ENCODE data around the gene RPP14.
"Not testable (repeated sequence)": the region's sequence is repeated elsewhere in the genome, so short reads cannot be mapped to it uniquely, and the experiment has no call there.

The RPP14 gene

DNA sequence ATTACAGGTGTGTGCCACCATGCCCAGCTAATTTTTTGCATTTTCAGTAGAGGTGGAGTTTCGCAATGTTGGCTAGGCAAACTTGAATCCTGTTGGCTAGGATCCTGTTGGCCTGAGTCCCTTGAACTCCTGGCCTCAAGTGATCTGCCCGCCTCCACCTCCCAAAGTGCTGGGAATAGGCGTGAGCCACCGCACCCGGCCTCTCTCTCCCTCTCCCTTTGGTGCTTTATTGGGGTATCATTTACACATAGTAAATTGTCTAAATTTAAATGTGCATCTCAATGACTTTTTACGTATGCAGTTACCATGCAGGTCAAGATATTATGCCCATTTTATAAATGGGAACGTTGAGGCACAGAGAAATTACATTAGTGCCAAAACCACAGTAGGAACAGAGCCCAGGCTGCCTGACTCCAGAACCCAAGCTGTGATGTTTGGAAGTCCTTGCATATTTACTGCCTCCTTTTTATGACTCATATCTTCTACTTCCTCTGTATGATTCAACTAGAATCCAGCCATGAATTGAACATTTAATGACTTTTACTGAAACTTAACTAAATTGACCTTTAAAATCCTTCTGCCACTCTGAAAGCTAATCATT is 34.0 kb upstream of the RPP14 start:
- Histone ChIP-seq H3K4me3 (ENCODE audit: low read length) (no peak overlapping the region), H3K9me2 (replicated peaks; ENCODE audit: control insufficient read depth, low read length) (no peaks in the 10 kb centered on the region), H3K27me3 (ENCODE audit: control insufficient read depth, low read length) (no peaks in the 10 kb centered on the region), H3K4me1 (ENCODE audit: control insufficient read depth, low read length) (no peaks in the 10 kb centered on the region), H3K4me2 (ENCODE audit: low read length) (no peak overlapping the region), H3K27ac (ENCODE audit: low read depth, low read length) (no peak overlapping the region), H3K9me3 (ENCODE audit: control insufficient read depth, insufficient read depth, low read length) (no peaks in the 10 kb centered on the region), H3F3A (ENCODE audit: control insufficient read depth, insufficient read depth) (no peaks in the 10 kb centered on the region), H3K36me3 (ENCODE audit: control insufficient read depth, low read length) (no peaks in the 10 kb centered on the region), H3K79me2 (ENCODE audit: control insufficient read depth, low read length) (no peaks in the 10 kb centered on the region), H4K20me1 (ENCODE audit: control insufficient read depth, insufficient read depth, low read depth, low read length) (no peaks in the 10 kb centered on the region)
- TF ChIP-seq EZH2phosphoT487 (IDR thresholded peaks at IDR 0.05; ENCODE audit: borderline replicate concordance, low read length), result no peak
- TF ChIP-seq, protein P1, sequence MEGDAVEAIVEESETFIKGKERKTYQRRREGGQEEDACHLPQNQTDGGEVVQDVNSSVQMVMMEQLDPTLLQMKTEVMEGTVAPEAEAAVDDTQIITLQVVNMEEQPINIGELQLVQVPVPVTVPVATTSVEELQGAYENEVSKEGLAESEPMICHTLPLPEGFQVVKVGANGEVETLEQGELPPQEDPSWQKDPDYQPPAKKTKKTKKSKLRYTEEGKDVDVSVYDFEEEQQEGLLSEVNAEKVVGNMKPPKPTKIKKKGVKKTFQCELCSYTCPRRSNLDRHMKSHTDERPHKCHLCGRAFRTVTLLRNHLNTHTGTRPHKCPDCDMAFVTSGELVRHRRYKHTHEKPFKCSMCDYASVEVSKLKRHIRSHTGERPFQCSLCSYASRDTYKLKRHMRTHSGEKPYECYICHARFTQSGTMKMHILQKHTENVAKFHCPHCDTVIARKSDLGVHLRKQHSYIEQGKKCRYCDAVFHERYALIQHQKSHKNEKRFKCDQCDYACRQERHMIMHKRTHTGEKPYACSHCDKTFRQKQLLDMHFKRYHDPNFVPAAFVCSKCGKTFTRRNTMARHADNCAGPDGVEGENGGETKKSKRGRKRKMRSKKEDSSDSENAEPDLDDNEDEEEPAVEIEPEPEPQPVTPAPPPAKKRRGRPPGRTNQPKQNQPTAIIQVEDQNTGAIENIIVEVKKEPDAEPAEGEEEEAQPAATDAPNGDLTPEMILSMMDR (IDR thresholded peaks at IDR 0.05; ENCODE audit: low read depth, low read length, poor library complexity, severe bottlenecking), result no peak

DNA sequence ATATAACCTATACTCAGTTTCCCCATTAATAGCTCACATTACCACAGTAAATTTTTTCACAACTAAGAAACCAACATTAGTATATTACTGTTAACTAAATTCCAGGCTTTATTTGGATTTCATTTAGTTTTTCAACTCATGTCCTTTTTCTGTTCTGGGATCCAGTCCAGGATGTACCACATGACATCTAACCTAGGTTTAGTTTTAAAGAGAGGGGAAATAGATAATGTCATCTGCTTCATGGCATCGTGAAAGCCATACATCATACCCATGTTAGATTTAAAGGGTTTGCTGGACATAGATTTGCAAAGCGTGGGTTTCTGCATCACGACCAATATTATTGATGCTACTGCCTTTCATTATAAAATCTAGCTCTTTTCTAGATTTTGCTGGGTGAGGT is 33.2 kb upstream of the RPP14 start:
- H3K9me2 ChIP-seq (replicated peaks; ENCODE audit: control insufficient read depth, low read length), result no peaks in the 10 kb centered on the region
- H3K36me3 ChIP-seq (ENCODE audit: control insufficient read depth, low read length), result no peaks in the 10 kb centered on the region
- TF ChIP-seq, protein P1 (IDR thresholded peaks at IDR 0.05; ENCODE audit: low read depth, low read length, poor library complexity, severe bottlenecking), result no peak
- no peak for TF ChIP-seq EZH2phosphoT487 (IDR thresholded peaks at IDR 0.05; ENCODE audit: borderline replicate concordance, low read length)
- no peaks in the 10 kb centered on the region for H4K20me1 ChIP-seq (ENCODE audit: control insufficient read depth, insufficient read depth, low read depth, low read length)
- H3K4me1 ChIP-seq (ENCODE audit: control insufficient read depth, low read length), result no peaks in the 10 kb centered on the region
- no peak overlapping the region for H3K27ac ChIP-seq (ENCODE audit: low read depth, low read length)
- H3F3A ChIP-seq (ENCODE audit: control insufficient read depth, insufficient read depth), result no peaks in the 10 kb centered on the region
- H3K4me3 ChIP-seq (ENCODE audit: low read length), result no peak overlapping the region
- no peaks in the 10 kb centered on the region for H3K79me2 ChIP-seq (ENCODE audit: control insufficient read depth, low read length)
- H3K27me3 ChIP-seq (ENCODE audit: control insufficient read depth, low read length), result no peaks in the 10 kb centered on the region
- no peaks in the 10 kb centered on the region for H3K9me3 ChIP-seq (ENCODE audit: control insufficient read depth, insufficient read depth, low read length)
- H3K4me2 ChIP-seq (ENCODE audit: low read length), result no peak overlapping the region

DNA sequence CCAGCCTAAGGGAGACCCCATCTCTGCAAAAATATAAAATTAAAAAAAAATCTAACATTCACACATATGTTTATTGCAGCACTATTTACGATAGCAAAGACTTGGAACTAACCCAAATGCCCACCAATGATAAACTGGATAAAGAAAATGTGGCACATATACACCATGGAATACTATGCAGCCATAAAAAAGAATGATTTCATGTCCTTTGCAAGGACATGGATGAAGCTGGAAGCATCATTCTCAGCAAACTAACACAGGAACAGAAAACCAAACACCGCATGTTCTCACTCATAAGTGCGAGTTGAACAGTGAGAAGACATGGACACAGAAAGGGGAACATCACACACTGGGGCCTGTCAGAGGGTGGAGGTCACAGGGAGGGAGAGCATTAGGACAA is 32.7 kb upstream of the RPP14 start:
- not testable (repeated sequence) for H3K36me3 ChIP-seq (ENCODE audit: control insufficient read depth, low read length); H3K4me2 ChIP-seq (ENCODE audit: low read length); H4K20me1 ChIP-seq (ENCODE audit: control insufficient read depth, insufficient read depth, low read depth, low read length); H3K27me3 ChIP-seq (ENCODE audit: control insufficient read depth, low read length); H3F3A ChIP-seq (ENCODE audit: control insufficient read depth, insufficient read depth); H3K9me2 ChIP-seq (replicated peaks; ENCODE audit: control insufficient read depth, low read length); H3K4me1 ChIP-seq (ENCODE audit: control insufficient read depth, low read length); H3K79me2 ChIP-seq (ENCODE audit: control insufficient read depth, low read length); H3K9me3 ChIP-seq (ENCODE audit: control insufficient read depth, insufficient read depth, low read length); H3K4me3 ChIP-seq (ENCODE audit: low read length); H3K27ac ChIP-seq (ENCODE audit: low read depth, low read length)

DNA sequence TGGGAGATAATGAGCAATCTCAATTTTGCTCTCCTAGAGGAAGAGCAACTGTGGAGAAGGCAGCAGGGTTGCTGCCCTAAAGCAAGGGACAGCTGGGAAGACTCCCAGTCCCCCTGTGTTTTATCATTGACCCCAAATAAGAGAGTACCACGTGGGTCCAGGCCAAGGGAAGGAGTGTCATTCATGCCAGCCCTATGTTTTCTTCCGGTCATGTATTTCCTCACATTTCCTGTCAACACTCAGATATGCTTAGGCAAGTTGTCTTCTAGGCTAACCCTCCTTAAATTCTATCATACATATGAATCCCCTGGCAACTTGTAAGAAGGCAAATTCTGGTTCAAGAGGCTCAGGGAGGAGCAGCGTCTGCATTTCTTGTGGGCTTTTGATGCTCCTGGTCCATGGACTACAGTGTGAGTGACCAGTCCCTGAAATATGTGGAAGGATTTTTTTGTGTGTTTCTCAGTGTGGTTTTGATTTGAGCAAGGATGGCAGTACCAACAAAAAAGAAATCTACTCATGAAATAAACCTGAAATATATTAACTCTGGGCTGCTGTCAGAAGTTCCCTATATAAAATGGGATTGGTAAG is 31.9 kb upstream of the RPP14 start:
- H3K9me2 ChIP-seq (replicated peaks; ENCODE audit: control insufficient read depth, low read length), result no peaks in the 10 kb centered on the region
- H4K20me1 ChIP-seq (ENCODE audit: control insufficient read depth, insufficient read depth, low read depth, low read length), result no peaks in the 10 kb centered on the region
- no peaks in the 10 kb centered on the region for H3K36me3 ChIP-seq (ENCODE audit: control insufficient read depth, low read length)
- no peaks in the 10 kb centered on the region for H3F3A ChIP-seq (ENCODE audit: control insufficient read depth, insufficient read depth)
- H3K4me3 ChIP-seq (ENCODE audit: low read length), result no peak overlapping the region
- no peak overlapping the region for H3K27ac ChIP-seq (ENCODE audit: low read depth, low read length)
- no peaks in the 10 kb centered on the region for H3K79me2 ChIP-seq (ENCODE audit: control insufficient read depth, low read length)
- TF ChIP-seq, protein P1 (IDR thresholded peaks at IDR 0.05; ENCODE audit: low read depth, low read length, poor library complexity, severe bottlenecking), result no peak
- TF ChIP-seq EZH2phosphoT487 (IDR thresholded peaks at IDR 0.05; ENCODE audit: borderline replicate concordance, low read length), result no peak
- H3K9me3 ChIP-seq (ENCODE audit: control insufficient read depth, insufficient read depth, low read length), result no peaks in the 10 kb centered on the region
- no peak overlapping the region for H3K4me2 ChIP-seq (ENCODE audit: low read length)
- H3K27me3 ChIP-seq (ENCODE audit: control insufficient read depth, low read length), result no peaks in the 10 kb centered on the region
- no peaks in the 10 kb centered on the region for H3K4me1 ChIP-seq (ENCODE audit: control insufficient read depth, low read length)

All from DOHH2 (cell line).